Gastrocnemius medialis (tissue), 4 donors: Measurements from ENCODE around the gene KLHL12. TPM values are rescaled to one million over a fixed set of nuclear protein-coding genes. Genes with fewer than 3 reads are reported as not detected.

Experiments used
- ATAC-seq, 2 donors: fragments of 150-250 bp; one replicate each; pipeline ENCODE4 v1.9.1; 2016
- DNase-seq, 2 donors: peaks; one replicate each; pipeline ENCODE4 v3.0.0-alpha.2; 2019
- H3K27ac ChIP-seq, 4 donors: fragments of 200-600 bp; sonication (generic); 1 replicate in 1 of 4; 2 replicates in 3 of 4; pipeline ENCODE4 v1.5.1; 2016 to 2018; ENCODE audit warnings: mild to moderate bottlenecking in 2 of 4, moderate library complexity in 1 of 4
- H3K27me3 ChIP-seq, 3 donors: fragments of 200-600 bp; sonication (generic) in 2 of 3; 1 replicate in 1 of 3; 2 replicates in 2 of 3; pipeline versions ENCODE4 v1.5.1 to v1.6.0; 2016 to 2019; ENCODE audit warnings: mild to moderate bottlenecking in 1 of 3, moderate library complexity in 1 of 3
- H3K36me3 ChIP-seq, 2 donors: fragments of 200-600 bp; sonication (generic) in 1 of 2; one replicate each; pipeline ENCODE4 v1.5.1; 2017 to 2018
- H3K4me1 ChIP-seq, 2 donors: fragments of 200-600 bp; sonication (generic) in 1 of 2; one replicate each; pipeline ENCODE4 v1.5.1; 2016 to 2017; ENCODE audit warnings: mild to moderate bottlenecking in 2 of 2
- H3K4me3 ChIP-seq, 4 donors: fragments of 200-600 bp; sonication (generic) in 3 of 4; 1 replicate in 1 of 4; 2 replicates in 3 of 4; pipeline ENCODE4 v1.5.1; 2016 to 2019; ENCODE audit warnings: mild to moderate bottlenecking in 2 of 4
- H3K9me3 ChIP-seq, 3 donors: fragments of 200-600 bp; sonication (generic) in 2 of 3; 1 replicate in 1 of 3; 2 replicates in 2 of 3; pipeline ENCODE4 v1.5.1; 2016 to 2019
- POLR2A ChIP-seq, 2 donors: fragments of 450-650 bp; IDR thresholded peaks; one replicate each; pipeline ENCODE4 v1.6.1; 2017; ENCODE audit warnings: antibody characterized with exemption in 2 of 2, mild to moderate bottlenecking in 2 of 2, moderate library complexity in 2 of 2
- in situ Hi-C, 4 donors: fragments of 200-750 bp; cut with MboI; loops; one replicate each; pipeline versions ENCODE4 v1.15.0 to v1.8.0; 2017; ENCODE audit warnings: low sequenced_read_pairs in 4 of 4
- intact Hi-C: fragments of 100-400 bp; cut with DNase I; formaldehyde crosslinking; loops from one replicate; pipeline ENCODE4 v1.15.1; 2023; ENCODE audit warnings: low total_unique reads
- total RNA-seq, 4 donors: library from RNA; depleted of rRNA; stranded (reverse); fragments of >200 nt; gene quantifications; one replicate each; pipeline versions ENCODE4 v1.1.0 to v1.2.3, GENCODE V29; 2016
- TF ChIP-seq, protein P1 (sequence below), 5 experiments: fragments of 450-650 bp in 3 of 5; fragments of 200-600 bp in 2 of 5; sonication (generic) in 2 of 5; IDR thresholded peaks in 4 of 5; conservative IDR thresholded peaks in 1 of 5; 1 replicate in 4 of 5; 2 replicates in 1 of 5; pipeline ENCODE4 v1.5.1; 2016 to 2019; ENCODE audit warnings: antibody characterized with exemption in 5 of 5, mild to moderate bottlenecking in 3 of 5, moderate library complexity in 3 of 5

KLHL12 gene
- total RNA-seq, 4 donors from 2014 or later = 12.1 to 24.0 (median 12.6) TPM

DNA sequence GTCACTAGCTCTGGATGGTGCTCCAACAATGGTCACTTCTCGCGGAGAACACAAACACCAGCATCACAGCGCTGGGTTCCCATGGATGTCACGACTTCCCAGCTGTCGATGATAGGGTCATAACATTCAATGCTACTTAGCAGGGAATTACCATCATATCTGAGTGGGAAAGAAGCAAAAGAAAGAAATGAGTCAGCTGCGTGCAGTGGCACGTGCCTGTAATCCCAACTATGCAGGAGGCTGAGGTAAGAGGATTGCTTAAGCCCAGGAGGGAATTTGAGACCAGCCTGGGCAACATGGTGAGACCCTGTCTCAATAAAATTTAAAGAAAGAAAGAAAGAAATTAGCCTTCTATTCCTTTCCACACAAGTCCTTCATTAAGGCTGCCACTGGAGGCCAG is 34.5 kb downstream of the KLHL12 start:
- Histone ChIP-seq H3K36me3 (peaks cover 8 to 50% of the 10 kb centered on the region in 2 donors), H3K27ac (no peak overlapping the region), H3K27me3 (no peaks in the 10 kb centered on the region), H3K4me3 (no peak overlapping the region), H3K9me3 (no peaks in the 10 kb centered on the region), H3K4me1 (peaks cover 9 to 13% of the 10 kb centered on the region in 2 donors)
- intact Hi-C loops = no loop called here
- in situ Hi-C loops = no loop called here
- no peak for ATAC-seq
- TF ChIP-seq, protein P1, sequence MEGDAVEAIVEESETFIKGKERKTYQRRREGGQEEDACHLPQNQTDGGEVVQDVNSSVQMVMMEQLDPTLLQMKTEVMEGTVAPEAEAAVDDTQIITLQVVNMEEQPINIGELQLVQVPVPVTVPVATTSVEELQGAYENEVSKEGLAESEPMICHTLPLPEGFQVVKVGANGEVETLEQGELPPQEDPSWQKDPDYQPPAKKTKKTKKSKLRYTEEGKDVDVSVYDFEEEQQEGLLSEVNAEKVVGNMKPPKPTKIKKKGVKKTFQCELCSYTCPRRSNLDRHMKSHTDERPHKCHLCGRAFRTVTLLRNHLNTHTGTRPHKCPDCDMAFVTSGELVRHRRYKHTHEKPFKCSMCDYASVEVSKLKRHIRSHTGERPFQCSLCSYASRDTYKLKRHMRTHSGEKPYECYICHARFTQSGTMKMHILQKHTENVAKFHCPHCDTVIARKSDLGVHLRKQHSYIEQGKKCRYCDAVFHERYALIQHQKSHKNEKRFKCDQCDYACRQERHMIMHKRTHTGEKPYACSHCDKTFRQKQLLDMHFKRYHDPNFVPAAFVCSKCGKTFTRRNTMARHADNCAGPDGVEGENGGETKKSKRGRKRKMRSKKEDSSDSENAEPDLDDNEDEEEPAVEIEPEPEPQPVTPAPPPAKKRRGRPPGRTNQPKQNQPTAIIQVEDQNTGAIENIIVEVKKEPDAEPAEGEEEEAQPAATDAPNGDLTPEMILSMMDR (IDR thresholded peaks at IDR 0.05 in 4 of 5, conservative IDR thresholded peaks at IDR 0.05 in 1 of 5) = no peak
- no peak for DNase-seq

DNA sequence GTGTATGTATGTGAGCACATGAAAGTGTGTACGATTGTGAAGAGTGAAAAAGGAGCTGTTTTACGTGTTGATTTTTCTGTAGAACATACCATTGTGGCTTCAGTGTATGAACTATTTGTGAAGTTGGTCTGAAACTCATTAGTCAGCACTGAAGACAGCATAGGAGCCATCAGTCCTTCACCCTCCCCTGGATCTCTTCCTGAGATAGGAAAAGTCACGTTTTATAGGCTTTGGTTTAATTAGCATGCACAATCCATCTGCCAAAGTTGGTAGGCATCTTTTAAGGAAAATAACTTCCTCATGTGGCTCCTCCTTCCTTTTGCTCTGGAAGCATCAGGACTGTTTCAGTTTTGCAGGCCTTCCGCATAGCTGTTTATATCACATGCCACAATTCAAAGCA is 36.6 kb downstream of the KLHL12 start:
- no peak for TF ChIP-seq POLR2A (IDR thresholded peaks at IDR 0.05)
- TF ChIP-seq, protein P1 (IDR thresholded peaks at IDR 0.05 in 4 of 5, conservative IDR thresholded peaks at IDR 0.05 in 1 of 5) = no peak
- in situ Hi-C loops = no loop called here
- intact Hi-C loops = no loop called here
- Histone ChIP-seq H3K4me1 (peaks cover 9 to 13% of the 10 kb centered on the region in 2 donors), H3K36me3 (peaks cover 4 to 34% of the 10 kb centered on the region in 2 donors), H3K27ac (no peak overlapping the region), H3K4me3 (no peak overlapping the region), H3K9me3 (no peaks in the 10 kb centered on the region), H3K27me3 (no peaks in the 10 kb centered on the region)
- ATAC-seq (no peak), DNase-seq (no peak)

DNA sequence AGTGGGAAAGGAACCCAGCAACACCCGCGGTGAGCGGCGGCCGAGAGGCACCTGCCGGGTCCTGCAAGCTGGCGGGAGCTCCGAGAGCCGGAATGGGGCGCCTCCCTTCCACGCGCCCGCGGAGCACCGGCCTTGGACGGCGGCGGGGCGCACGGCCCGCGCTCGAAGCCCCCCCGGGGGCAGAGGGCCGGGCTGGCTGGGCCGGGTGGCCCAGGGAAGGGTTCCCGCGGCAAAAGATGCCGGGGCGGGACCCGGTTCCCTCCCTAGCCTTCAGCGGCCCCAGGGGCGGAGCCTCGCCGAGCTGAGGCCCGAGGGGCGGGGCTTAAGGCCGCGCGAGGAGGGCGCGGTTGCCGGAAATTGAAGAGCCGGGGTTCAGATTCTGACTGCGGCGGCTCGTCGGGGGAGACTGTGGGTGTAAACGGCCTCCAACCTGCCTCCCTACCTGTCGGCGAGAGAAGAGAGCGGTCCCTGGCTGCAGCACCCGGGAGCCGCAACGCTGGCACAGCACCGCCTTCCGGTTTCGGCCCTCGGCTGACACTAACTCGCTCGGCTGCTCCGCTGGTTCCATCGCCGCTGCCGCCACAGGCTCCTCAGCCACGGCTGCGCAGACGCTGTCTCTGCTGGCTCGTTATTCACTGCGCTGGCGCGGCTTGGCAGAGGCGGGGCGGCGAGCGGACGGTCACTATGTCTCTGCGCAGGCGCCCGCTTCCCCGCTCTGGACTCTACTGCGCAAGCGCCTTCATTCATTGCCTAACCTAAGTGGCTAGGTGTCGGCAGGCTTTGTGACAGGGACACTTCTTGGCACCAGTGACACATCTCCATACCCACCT is 38.3 kb downstream of the KLHL12 start, which contains the start of gene RABIF:
RABIF (minus strand) TSS at position 619 of the 830 bp plus-strand sequence; CDS start at position 568, 51 bp downstream.
- in situ Hi-C loops = no loop called here

DNA sequence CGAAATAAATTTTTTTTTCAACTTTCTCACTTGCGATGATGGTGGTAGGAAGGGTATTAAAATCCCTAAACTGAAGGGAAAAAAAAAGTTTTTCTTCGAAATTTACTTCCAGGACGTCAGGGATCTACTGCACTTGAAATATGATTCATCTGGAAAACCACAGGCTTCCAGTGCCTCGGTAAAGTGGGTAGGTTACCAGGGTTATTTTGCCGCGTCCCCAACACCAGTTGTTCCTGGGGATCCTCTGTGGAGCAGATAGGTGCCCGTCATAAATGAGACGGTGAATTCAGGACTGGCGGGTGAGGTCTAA is 38.9 kb downstream of the KLHL12 start:
- peak overlapping the region; percentile 93 to 99 (median 96) for H3K27ac ChIP-seq
- H3K36me3 ChIP-seq = peaks cover under 1 to 11% of the 10 kb centered on the region in 2 donors
- no peaks in the 10 kb centered on the region for H3K27me3 ChIP-seq
- in situ Hi-C loops (no loop called here), intact Hi-C loops (loop anchor here (2.0 kb wide), 2 partner anchors 39 to 79 kb away; partner anchors contain the start of genes CYB5R1 and KLHL12)
- H3K4me1 ChIP-seq = peaks cover 9 to 13% of the 10 kb centered on the region in 2 donors
- DNase-seq = no peak
- no peaks in the 10 kb centered on the region for H3K9me3 ChIP-seq
- TF ChIP-seq, protein P1 (IDR thresholded peaks at IDR 0.05 in 4 of 5, conservative IDR thresholded peaks at IDR 0.05 in 1 of 5) = no peak
- TF ChIP-seq POLR2A (IDR thresholded peaks at IDR 0.05) = no peak
- ATAC-seq = no peak
- H3K4me3 ChIP-seq = peak overlapping the region; percentile 77 to 98 (median 90)

More for the DNA sequence above, 38.3 kb downstream of the KLHL12 start, which contains the start of gene RABIF:
- Histone ChIP-seq H3K4me3 (peak within 1 kb of the TSS; percentile 77 to 98 (median 90)), H3K4me1 (peaks cover 9 to 13% of the 10 kb centered on the region in 2 donors), H3K36me3 (peaks cover 4 to 17% of the 10 kb centered on the region in 2 donors), H3K9me3 (no peaks in the 10 kb centered on the region), H3K27ac (peak within 1 kb of the TSS; percentile 93 to 99 (median 96)), H3K27me3 (no peaks in the 10 kb centered on the region)
- peak; percentile 91 to 96 for DNase-seq
- intact Hi-C loops = loop anchor here (1.0 to 2.0 kb wide), 4 partner anchors 27 to 78 kb away; partner anchors contain the start of genes CYB5R1, KLHL12 and PCAT6
- peak; percentile 85 to 87 for TF ChIP-seq POLR2A (IDR thresholded peaks at IDR 0.05)
- TF ChIP-seq, protein P1 (IDR thresholded peaks at IDR 0.05 in 4 of 5, conservative IDR thresholded peaks at IDR 0.05 in 1 of 5) = peak in 2 of 5 experiments; percentile 23 to 36
- peak; percentile 95 to 96 for ATAC-seq
